ENCODE results near the gene ARHGEF6. TPM values are rescaled to one million over a fixed set of nuclear protein-coding genes. Genes with fewer than 3 reads are reported as not detected.

The ARHGEF6 gene
- total RNA-seq, 2 experiments from 2014 or later: 50.8 to 64.5 TPM

- ChIA-PET CTCF (ENCODE audit: unreplicated experiment) (no interaction called here), POLR2A (no interaction called here)
- Histone ChIP-seq H4K20me1 (ENCODE audit: insufficient read depth, low read length) (no peaks in the 10 kb centered on the region), H3K4me3 (ENCODE audit: low read depth, low read length, poor library complexity, severe bottlenecking) (no peak overlapping the region), H3K27ac (ENCODE audit: low read depth, low read length, poor library complexity, severe bottlenecking) (no peak overlapping the region), H3K9me2 (ENCODE audit: insufficient read depth, low read length) (no peaks in the 10 kb centered on the region), H3K4me1 (ENCODE audit: insufficient read depth, low read length, poor library complexity, severe bottlenecking) (no peaks in the 10 kb centered on the region), H3K36me3 (ENCODE audit: insufficient read depth, low read length) (peaks cover 67% of the 10 kb centered on the region), H3K9me3 (ENCODE audit: low read length) (no peaks in the 10 kb centered on the region), H2AFZ (ENCODE audit: low read length) (no peak overlapping the region), H3K4me2 (ENCODE audit: low read length) (no peak overlapping the region), H3K79me2 (ENCODE audit: insufficient read depth, low read depth, low read length) (no peaks in the 10 kb centered on the region)
- intact Hi-C loops (cut with micrococcal nuclease; ENCODE audit: unreplicated experiment): no loop called here
- BruUV-seq (replicated peaks): no TSS peak
- no peak for DNase-seq (ENCODE audit: low spot score)
- TF ChIP-seq CTCF (conservative IDR thresholded peaks at IDR 0.05; ENCODE audit: low read length) (no peak), EZH2phosphoT487 (IDR thresholded peaks at IDR 0.05; ENCODE audit: borderline replicate concordance, low read depth, low read length) (no peak)
These were observed 96.6 kb downstream of the ARHGEF6 start for GRCh38 chrX:136684120-136684519.

DNA sequence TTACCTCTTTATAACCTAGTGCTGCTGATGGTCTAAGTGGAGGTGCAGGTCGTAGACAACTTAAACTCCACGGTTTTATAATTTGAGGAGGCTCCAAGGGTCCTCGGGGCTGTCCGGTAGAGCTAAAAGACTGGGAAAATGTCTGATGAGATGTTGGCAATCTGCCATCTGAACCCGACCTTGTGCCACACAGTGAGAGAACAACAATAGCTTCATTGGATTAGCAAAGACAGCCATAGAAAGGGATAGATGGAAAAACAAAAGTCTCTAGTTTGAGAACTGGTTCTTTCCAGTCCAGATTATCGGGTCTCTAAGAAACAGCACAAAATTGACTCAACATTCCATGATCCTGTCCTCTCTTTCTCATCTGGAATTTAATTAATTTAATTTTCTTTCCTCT is 101.2 kb downstream of the ARHGEF6 start:
- Histone ChIP-seq H4K20me1 (ENCODE audit: insufficient read depth, low read length) (no peaks in the 10 kb centered on the region), H3K9me3 (ENCODE audit: low read length) (no peaks in the 10 kb centered on the region), H3K9me2 (ENCODE audit: insufficient read depth, low read length) (no peaks in the 10 kb centered on the region), H3K36me3 (ENCODE audit: insufficient read depth, low read length) (peaks cover 66% of the 10 kb centered on the region), H3K4me1 (ENCODE audit: insufficient read depth, low read length, poor library complexity, severe bottlenecking) (no peaks in the 10 kb centered on the region), H3K4me3 (ENCODE audit: low read depth, low read length, poor library complexity, severe bottlenecking) (no peak overlapping the region), H3K79me2 (ENCODE audit: insufficient read depth, low read depth, low read length) (no peaks in the 10 kb centered on the region), H3K4me2 (ENCODE audit: low read length) (no peak overlapping the region), H2AFZ (ENCODE audit: low read length) (no peak overlapping the region), H3K27ac (ENCODE audit: low read depth, low read length, poor library complexity, severe bottlenecking) (no peak overlapping the region)
- DNase-seq (ENCODE audit: low spot score): no peak
- TF ChIP-seq EZH2phosphoT487 (IDR thresholded peaks at IDR 0.05; ENCODE audit: borderline replicate concordance, low read depth, low read length): no peak
- BruUV-seq (replicated peaks): no TSS peak
- intact Hi-C loops (cut with micrococcal nuclease; ENCODE audit: unreplicated experiment): no loop called here
- ChIA-PET POLR2A (interaction anchor here (0.6 kb wide), 2 partner anchors 14 to 280 kb away, joined by 3 read pairs; no protein-coding TSS in a partner anchor), CTCF (ENCODE audit: unreplicated experiment) (no interaction called here)

GRCh38 chrX:136674270-136674985 is 106.3 kb downstream of the ARHGEF6 start:
- no peaks in the 10 kb centered on the region for H3K79me2 ChIP-seq (ENCODE audit: insufficient read depth, low read depth, low read length)
- ChIA-PET CTCF (ENCODE audit: unreplicated experiment) (no interaction called here), POLR2A (interaction anchor here (0.7 kb wide), 1 partner anchor 7 kb away, joined by 3 read pairs; no protein-coding TSS in a partner anchor)
- no peak overlapping the region for H3K4me2 ChIP-seq (ENCODE audit: low read length)
- no peak for DNase-seq (ENCODE audit: low spot score)
- no peaks in the 10 kb centered on the region for H4K20me1 ChIP-seq (ENCODE audit: insufficient read depth, low read length)
- H3K36me3 ChIP-seq (ENCODE audit: insufficient read depth, low read length): peaks cover 62% of the 10 kb centered on the region
- TF ChIP-seq CTCF (conservative IDR thresholded peaks at IDR 0.05; ENCODE audit: low read length): no peak
- no peak for TF ChIP-seq EZH2phosphoT487 (IDR thresholded peaks at IDR 0.05; ENCODE audit: borderline replicate concordance, low read depth, low read length)
- H3K27ac ChIP-seq (ENCODE audit: low read depth, low read length, poor library complexity, severe bottlenecking): no peak overlapping the region
- no peak overlapping the region for H2AFZ ChIP-seq (ENCODE audit: low read length)
- H3K9me3 ChIP-seq (ENCODE audit: low read length): no peaks in the 10 kb centered on the region
- intact Hi-C loops (cut with micrococcal nuclease; ENCODE audit: unreplicated experiment): no loop called here
- H3K4me1 ChIP-seq (ENCODE audit: insufficient read depth, low read length, poor library complexity, severe bottlenecking): no peaks in the 10 kb centered on the region
- H3K4me3 ChIP-seq (ENCODE audit: low read depth, low read length, poor library complexity, severe bottlenecking): no peak overlapping the region
- no TSS peak for BruUV-seq (replicated peaks)
- no peaks in the 10 kb centered on the region for H3K9me2 ChIP-seq (ENCODE audit: insufficient read depth, low read length)
